GM21737 (cell line): ENCODE results near the gene FNIP2.
"Not testable (repeated sequence)": the region's sequence is repeated elsewhere in the genome, so short reads cannot be mapped to it uniquely, and the experiment has no call there.

Experiments used
- ATAC-seq: cut with Tn5 transposase; IDR thresholded peaks from one replicate; pipeline ENCODE4 v1.9.1; 2021; ENCODE audit warnings: mild to moderate bottlenecking, moderate library complexity; ENCODE audit not compliant: unreplicated experiment

FNIP2 gene

GRCh38 chr4:158945529-158946108 is 176.8 kb downstream of the FNIP2 start:
- no peak for ATAC-seq

- ATAC-seq = no peak
Observed at GRCh38 chr4:158946825-158947224, 178.0 kb downstream of the FNIP2 start.

- ATAC-seq = no peak
Observed at GRCh38 chr4:158948071-158948470, 179.2 kb downstream of the FNIP2 start.

DNA sequence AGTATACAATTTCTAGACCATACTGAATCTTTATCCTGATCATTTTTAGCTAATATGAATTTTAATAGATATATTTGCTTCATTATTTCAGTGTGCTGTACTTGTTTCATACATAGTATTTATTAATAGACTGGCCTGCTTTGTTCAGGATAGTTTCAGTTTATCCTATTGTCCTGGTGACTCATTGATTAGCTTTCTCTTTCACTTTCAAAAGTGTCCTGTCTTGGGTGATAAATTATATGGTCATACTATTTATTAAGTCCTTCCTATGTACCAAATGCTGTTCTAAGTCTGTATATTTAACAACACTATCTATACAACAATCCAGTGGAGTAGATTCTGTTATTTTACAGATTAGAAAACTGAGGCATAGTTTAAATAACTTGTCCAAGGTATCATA is 180.3 kb downstream of the FNIP2 start:
- no peak for ATAC-seq

DNA sequence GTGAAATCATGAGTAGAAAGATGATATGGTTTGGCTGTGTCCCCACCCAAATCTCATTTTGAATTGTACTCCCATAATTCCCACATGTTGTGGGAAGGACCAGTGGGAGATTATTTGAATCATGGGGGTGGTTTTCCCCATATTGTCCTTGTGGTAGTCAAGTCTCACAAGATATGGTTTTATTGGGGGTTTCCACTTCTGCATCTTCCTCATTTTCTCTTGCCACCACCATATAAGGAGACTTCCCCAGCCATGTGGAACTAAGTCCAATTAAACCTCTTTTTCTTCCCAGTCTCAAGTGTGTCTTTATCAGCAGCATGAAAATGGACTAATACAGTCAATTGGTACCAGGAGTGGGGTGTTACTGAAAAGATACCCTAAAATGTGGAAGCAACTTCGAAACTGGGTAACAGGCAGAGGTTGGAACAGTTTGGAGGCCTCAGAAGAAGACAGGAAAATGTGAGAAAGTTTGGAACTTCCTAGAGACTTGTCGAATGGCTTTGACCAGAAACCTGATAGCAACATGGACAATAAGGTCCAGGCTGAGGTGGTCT is 183.5 kb downstream of the FNIP2 start:
- ATAC-seq = not testable (repeated sequence)

GRCh38 chr4:158956345-158956744 is 187.5 kb downstream of the FNIP2 start:
- not testable (repeated sequence) for ATAC-seq

- ATAC-seq = not testable (repeated sequence)
Observed at GRCh38 chr4:158956918-158957317, 188.1 kb downstream of the FNIP2 start.
